HT-29 (cell line): ENCODE data around the gene ZNF595. TPM values are rescaled to one million over a fixed set of nuclear protein-coding genes. Genes with fewer than 3 reads are reported as not detected.

Experiments used
- total RNA-seq: library from RNA; depleted of rRNA; stranded (reverse); fragments of >200 nt; shearing (Covaris generic); gene quantifications from 2 replicates; pipeline ENCODE4 v1.2.3, GENCODE V29; 2014; rRNA removed

ZNF595 gene
- total RNA-seq, 1 experiment from 2014 or later, result 1.5 TPM

Other genes with a start within 250 kb of the ZNF595 start
- gene ZNF718, start 71.2 kb downstream of the ZNF595 start, total RNA-seq, result 1.3 and 2.3 TPM in 2 replicates